Amniotic epithelial cell (primary cell): Measurements from ENCODE around the gene HOXC9.

Experiments used
- DNase-seq: peaks from one replicate; pipeline ENCODE4 v3.0.0-alpha.2; 2010; ENCODE audit warnings: low read depth

The HOXC9 gene

DNA sequence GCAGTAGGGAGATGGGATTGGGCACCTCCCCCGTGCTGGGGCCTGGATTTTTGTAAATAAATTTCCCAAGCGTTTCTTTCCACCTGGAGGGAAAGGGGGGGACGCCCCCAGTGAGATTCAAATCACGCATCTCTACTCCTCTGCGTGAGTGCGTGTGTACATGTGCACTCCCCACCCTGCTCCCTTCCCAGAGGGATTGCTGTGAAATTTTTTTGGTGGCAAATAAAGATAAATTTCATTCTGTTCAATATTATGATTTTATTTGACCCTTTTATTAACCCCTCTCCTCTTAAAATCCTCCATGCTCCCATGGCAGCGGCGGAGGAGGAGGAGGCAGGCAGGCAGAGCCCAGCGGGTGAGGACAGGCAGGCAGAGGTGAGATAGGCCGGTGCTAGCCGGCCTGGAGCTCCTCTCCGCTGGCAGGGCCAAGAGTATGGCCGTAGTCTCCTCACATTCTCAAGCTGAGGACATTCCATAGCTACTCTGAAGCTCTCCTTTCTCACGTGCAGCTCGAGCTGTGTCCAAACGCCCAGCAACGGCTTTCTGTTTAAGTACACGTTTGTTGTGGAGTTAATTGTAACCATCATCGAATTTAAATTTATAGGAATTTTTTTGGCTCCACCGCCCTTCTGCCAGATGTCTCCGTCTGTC lies 23.7 kb upstream of the HOXC9 start:
- no peak for DNase-seq

GRCh38 chr12:53976823-53977595 lies 23.0 kb upstream of the HOXC9 start:
- DNase-seq: no peak

GRCh38 chr12:53977596-53978445 lies 22.1 kb upstream of the HOXC9 start:
- no peak for DNase-seq

DNA sequence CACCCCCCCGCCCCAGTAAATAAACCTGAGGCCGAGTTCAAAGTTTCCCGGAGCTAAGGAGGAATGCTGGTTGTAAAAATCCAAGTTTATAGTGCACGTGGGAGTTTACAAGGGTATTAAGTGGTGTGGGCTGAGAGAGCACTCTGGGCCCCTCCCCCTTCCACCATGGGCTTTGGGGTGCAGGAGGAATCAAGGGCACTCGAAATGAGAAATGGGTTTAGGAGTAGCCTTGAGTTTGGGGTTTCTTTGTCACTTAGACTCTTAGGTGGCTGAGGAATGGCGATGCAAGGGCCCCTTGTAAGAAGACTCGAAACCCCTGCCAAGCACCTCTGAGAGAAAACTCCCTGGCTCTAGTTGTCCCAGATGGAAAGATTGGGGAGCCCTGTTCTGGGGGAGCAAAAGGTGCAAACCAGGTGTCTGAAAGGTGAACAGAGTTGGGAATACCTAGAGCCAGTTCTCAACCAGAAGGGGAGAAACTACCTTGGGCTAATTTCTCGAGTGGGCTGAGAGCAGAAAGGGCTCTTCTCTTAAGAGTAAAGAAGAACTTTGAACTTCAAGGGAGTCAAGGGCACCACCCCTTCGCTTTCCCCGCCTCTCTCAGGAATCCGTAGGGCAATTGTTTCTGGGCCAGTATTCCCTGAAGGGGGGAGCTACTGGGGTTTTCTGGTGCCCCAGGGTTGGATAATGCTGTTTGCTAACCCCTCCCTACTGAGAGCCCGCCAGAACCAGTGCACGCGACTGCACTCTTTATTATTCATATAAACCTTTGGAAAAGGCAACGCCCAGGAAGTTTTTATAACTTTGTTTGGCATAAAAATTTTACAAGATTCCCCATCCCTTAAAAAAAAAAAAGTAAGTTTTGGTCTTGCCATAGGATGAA lies 21.2 kb upstream of the HOXC9 start:
- no peak for DNase-seq

GRCh38 chr12:53980104-53980801 lies 19.7 kb upstream of the HOXC9 start:
- no peak for DNase-seq

DNA sequence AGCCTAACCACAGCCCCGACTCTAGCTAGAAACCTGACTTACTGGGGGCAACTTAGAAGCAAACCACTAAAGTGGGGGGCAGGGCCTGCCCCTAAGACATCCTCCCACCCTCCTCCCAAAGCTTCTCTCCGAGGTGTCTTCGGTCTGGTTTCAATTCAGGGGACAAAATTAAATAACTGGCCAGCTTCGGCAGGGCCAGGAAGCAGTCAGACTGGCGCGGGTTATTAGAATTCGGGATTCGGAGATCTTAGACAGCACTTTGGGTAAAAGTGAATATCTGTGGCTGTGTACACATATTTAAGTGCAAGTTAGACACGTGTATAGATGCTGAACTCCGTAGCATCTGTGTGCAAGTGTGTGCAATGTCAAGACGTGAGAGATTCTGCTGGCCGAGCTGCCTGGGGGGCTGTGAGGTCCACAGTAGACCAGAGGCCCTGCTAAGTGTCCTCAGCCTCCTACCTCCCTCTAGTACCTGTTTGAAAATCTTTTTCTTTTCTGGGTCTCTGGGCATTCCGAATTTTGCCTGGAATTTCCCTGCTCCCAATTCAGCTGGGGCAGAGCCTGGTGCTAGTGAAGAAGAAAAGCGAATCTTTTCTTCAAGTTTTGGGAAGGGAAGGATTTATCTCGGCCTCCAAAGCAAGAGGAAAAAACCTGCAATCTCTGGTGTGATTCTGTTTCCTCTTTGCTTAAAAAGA lies 19.0 kb upstream of the HOXC9 start:
- DNase-seq: no peak

DNA sequence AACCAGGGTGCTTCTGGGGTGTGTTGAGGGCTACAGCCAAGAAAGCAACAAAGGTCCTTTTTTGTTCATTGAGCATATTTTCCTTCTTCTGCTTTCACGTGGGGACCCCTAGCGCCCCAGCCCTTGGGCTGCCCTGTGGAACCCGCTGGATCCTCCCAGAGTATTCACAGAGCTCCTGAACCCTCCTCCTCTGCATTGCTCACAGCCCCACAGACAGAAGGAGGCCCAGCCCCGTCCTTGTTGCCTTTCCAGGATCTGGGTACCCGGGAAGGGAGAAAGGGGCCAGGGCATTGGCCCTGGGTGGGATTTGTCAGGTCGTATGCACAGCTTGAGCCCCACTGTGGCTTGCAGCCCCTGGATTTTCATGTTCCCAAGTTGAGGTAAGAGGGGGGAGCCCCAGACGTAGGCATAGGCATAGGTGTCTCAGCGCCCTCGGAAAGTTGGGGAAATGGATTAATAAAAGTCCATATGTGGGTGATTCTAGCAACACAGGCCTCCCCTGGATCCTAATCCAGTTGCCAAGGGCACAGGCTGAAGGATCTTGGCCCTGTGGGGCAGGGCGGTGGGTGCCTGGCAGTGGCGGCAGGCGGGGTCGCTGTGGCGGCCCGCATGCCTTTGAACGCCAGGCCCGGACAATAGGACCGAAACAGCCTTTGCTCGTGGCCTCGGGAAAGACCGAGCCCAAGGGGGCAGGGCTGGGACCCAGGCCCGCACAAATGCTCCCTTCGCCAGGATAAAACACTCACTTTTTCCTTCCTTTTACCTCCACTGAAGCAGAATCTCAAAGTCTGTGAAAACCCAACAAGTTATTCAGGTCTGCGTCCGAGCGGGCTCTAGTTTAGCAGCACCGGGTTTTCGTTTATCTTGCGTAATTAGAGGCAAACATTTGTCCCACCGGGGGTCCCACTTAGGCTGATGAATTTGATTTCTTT lies 18.1 kb upstream of the HOXC9 start:
- DNase-seq: no peak

DNA sequence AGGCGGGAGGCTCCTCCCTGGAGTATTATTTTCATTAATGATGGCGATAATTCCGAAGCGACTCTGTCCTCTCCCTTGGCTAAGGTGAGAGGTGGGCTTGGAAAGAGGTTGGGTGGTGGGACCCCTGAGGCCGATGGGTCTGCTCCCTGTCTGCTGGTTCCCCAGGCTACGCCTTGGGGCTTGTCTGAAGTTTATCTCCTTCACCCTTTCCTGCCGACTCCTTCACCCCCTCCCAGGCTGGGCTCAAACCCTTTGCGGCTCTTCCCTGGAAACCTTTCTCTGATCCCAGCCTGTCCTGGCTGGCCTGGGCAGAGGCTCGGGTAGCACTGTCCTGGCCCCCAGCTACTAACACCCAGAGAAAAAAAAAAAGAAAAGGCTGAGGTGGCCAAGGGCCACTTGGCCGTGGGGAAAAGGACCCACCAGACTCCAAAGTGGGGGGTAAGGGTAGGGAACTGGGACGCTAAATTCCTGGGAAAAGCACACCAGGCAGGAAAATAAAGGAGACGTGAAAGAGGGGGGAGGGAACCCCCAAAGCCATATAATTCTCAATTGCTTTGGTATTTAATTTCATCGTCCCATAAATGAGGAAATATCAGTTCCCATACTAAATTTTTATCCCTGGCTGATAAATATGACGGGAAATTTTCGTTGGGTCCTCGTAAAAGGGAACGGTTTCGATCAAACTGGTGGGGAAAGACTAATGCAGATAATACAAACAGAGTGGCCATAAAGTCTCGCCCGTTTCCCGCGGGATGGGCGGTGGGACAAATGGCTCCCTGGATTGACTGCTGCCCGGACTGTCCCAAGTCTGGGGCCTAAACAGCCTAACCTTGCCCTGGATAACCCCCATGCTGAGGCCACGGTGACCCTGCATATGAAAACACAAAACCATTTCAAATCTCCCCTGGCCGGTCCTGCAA lies 17.1 kb upstream of the HOXC9 start:
- no peak for DNase-seq

- no peak for DNase-seq
These were observed 16.4 kb upstream of the HOXC9 start for GRCh38 chr12:53983568-53983949.

- no peak for DNase-seq
These were observed 15.9 kb upstream of the HOXC9 start for GRCh38 chr12:53983950-53984572.

- DNase-seq: peak; percentile 88
These were observed 14.9 kb upstream of the HOXC9 start, which contains the start of gene HOXC10 for GRCh38 chr12:53984901-53985691. HOXC10 (plus strand) TSS chr12:53985146; CDS start chr12:53985260, 114 bp downstream.

GRCh38 chr12:53985692-53985993 lies 14.3 kb upstream of the HOXC9 start:
- no peak for DNase-seq

GRCh38 chr12:53985994-53986685 lies 13.8 kb upstream of the HOXC9 start:
- no peak for DNase-seq

DNA sequence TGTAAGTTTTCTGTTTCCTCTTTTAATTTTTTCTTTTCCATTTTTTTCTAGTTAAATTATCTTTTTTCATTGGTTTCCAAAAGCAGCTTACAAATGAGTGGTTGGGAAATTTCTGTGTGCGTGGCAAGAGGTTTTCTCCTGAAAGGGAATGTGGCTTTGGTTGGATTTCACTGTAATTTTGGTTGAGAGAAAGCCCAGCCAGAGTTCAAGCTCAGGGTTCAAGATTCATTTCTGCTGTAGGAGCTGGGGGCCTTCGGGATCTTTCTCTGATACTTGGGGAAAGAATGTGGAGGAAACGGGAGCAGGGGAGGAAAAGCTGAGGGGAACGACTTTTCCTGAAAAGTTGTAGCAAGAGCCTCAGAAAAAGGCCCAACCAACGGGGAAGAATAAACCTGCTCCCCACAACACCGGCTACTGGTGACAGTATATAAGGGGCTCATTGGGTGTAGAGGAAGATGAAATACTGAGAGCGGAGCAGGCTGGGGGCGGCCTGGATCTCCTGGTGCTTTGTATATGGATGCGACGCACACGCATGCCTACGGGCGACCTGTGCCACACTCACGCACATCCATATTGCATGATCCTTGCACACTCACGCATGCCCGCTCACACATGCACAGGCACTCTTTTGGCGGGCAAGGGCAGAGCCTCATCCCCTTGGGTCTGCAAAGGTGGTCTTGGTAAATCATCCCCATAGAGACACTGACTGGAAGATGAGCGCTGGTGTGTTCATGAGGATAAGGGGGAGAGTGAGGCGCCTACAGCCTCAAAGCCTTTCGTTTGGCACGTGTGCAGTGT lies 13.1 kb upstream of the HOXC9 start:
- DNase-seq: no peak

DNA sequence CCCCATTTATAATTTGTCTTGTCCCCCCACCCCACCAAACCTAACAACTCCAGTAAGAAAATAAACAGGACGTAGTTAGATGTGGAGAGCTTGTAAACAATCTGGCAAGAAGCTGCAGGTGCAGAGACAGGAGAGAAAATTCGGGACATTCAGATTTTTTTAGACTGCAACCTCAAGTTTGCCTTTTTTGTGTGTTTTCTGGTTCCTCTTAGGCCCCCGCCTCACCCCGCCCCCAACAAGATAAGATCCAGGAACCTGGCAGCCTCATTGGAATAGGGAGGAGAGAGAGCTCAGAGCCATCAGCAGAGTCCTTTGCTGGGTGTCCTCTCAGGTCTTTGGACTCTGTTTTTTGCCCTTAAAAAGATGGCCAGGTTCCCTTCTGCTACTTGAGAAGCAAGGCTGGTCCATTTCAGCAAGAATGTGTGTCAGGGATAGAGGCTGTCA lies 12.2 kb upstream of the HOXC9 start:
- DNase-seq: no peak
